ENCODE data around the gene GRB10. TPM values are rescaled to one million over a fixed set of nuclear protein-coding genes. Genes with fewer than 3 reads are reported as not detected.

GRB10 gene
- total and polyA plus RNA-seq, 2 of the 8 experiments (the other 6 are each of a cell fraction or from before 2014, with no cell fraction given), result 35.7 to 97.0 TPM

- no peak for TF ChIP-seq CHD7 (IDR thresholded peaks at IDR 0.05; ENCODE audit: insufficient replicate concordance, low read length)
- no peak for TF ChIP-seq NRF1 (IDR thresholded peaks at IDR 0.05; ENCODE audit: low read depth, low read length)
- TF ChIP-seq GTF2F1 (IDR thresholded peaks at IDR 0.05; ENCODE audit: borderline replicate concordance, low read depth, low read length), result no peak
- TF ChIP-seq SIN3A (conservative IDR thresholded peaks at IDR 0.05 in 1 of 2, IDR thresholded peaks at IDR 0.05 in 1 of 2; ENCODE audit: low read depth in 1 of 2, low read length in 2 of 2), result no peak
- TF ChIP-seq CTCF (IDR thresholded peaks at IDR 0.05; ENCODE audit: control extremely low read depth in 1 of 3, insufficient read depth in 1 of 3, low read depth in 1 of 3, low read length in 3 of 3), result no peak
- no peak for TF ChIP-seq RAD21 (IDR thresholded peaks at IDR 0.05 in 1 of 2, conservative IDR thresholded peaks at IDR 0.05 in 1 of 2; ENCODE audit: low read depth in 2 of 2, low read length in 2 of 2)
- no peak for TF ChIP-seq BRCA1 (IDR thresholded peaks at IDR 0.05; ENCODE audit: low read depth, low read length)
- TF ChIP-seq SIX5 (IDR thresholded peaks at IDR 0.05; ENCODE audit: low read depth, low read length), result no peak
Observed at GRCh38 chr7:50822706-50823105, 40.0 kb upstream of the GRB10 start (continued).

Measured in H1 (cell line).